T-helper 1 cell (primary cell): Measurements from ENCODE around the gene ORMDL2.

Source experiments
- DNase-seq, 5 donors: peaks; one replicate each; pipeline ENCODE4 v3.0.0-alpha.2; 2012 to 2020
- total RNA-seq, 4 donors: gene quantifications; one replicate each; lab custom pipeline; 2026; lab: John Stamatoyannopoulos, UW

ORMDL2 gene, protein sequence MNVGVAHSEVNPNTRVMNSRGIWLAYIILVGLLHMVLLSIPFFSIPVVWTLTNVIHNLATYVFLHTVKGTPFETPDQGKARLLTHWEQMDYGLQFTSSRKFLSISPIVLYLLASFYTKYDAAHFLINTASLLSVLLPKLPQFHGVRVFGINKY
- 5.3 to 12.6 (median 10.1) reads per million in 4 donors for total RNA-seq

DNA sequence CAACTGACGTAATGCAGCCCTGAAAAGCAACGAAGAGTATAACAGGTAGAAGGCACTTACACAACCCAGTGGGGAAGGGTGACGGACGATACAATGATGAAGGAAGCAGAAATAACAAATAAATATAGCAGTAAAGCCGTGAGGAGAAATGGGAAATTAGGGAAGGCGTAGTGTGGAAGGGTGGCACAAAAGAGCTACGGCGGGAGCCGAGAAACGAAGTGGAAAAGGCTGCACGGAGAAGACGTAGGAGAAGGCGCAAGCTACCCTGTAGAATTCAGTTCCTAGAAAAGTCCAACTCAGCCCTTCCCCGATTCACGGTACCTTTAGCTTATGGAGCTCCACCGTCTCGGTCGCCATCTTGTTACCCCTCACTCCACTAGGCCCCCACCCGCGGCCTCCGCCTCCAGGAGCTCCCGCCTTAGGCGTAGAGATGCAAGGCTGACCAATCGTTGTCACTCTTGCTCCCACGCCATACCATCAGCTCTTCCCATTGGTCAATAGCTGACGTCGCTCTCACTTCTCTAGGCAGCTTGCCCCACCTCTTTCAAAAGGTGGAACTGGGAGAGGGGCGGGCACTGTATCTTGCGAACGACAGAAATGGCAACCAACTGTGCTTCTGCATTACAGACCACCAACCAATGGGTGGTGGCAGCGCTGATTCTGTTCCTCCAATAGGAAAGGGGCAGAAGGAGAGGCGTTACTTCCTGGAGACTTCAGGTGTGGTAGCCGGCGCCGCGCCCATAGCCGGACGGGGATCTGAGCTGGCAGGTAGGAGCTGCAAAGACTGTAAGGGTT lies at the start of gene ORMDL2, which contains the start of gene SARNP:
Gene ORMDL2 (plus strand): TSS at position 697 of the 795 bp plus-strand sequence. CDS start 959 bp downstream, outside the sequence.
Gene SARNP (minus strand): TSS at position 380 of the 795 bp plus-strand sequence. CDS start 23 bp downstream, at position 357.
- DNase-seq, result peak; percentile 90 to 100 (median 96)

- no peak for DNase-seq
Measured at GRCh38 chr12:55771736-55772135, 46.1 kb upstream of the ORMDL2 start.

- no peak for DNase-seq
Measured at GRCh38 chr12:55777856-55778255, 40.0 kb upstream of the ORMDL2 start.

DNA sequence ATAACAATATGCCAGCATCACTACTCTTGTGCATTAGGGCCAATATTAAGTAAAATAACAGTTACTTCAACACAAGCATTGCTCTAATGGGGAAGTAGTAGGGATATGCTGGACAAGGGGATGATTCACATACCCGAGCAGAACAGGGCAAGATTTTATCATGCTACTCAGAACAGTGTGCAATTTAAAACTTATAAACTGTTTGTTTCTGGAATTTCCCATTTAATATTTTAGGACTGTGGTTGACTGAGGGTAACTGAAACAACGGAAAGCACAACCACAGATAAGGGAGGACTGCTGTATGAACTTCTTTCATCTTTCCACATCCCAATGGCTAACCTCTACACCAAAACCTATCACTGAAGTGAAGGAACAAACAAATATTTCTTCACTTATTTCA lies 37.2 kb upstream of the ORMDL2 start:
- DNase-seq, result no peak

DNA sequence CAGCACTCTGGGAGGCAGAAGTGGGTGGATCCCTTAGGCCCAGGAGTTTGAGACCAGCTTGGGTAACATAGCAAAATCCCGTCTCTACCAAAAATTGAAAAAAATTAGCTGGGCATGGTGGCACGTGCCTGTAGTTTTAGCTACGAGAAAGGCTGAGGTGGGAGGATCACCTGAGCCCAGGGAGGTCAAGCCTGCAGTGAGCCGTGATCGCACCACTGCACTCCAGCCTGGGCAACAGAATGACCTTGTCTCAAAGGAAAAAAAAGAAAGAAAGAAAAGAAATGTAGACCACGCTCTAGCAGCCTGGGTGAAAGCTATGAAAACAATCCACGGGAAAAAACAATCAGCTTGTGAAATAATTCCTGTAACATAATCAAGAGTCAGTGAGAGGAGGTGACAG lies 29.3 kb upstream of the ORMDL2 start:
- no peak for DNase-seq

GRCh38 chr12:55789171-55789570 lies 28.7 kb upstream of the ORMDL2 start:
- DNase-seq, result no peak

GRCh38 chr12:55789893-55790292 lies 27.9 kb upstream of the ORMDL2 start:
- DNase-seq, result no peak

- DNase-seq, result no peak
Measured at GRCh38 chr12:55795950-55796349, 21.9 kb upstream of the ORMDL2 start.

GRCh38 chr12:55797068-55797467 lies 20.8 kb upstream of the ORMDL2 start:
- DNase-seq, result peak in 1 of 5 donors; percentile 5

DNA sequence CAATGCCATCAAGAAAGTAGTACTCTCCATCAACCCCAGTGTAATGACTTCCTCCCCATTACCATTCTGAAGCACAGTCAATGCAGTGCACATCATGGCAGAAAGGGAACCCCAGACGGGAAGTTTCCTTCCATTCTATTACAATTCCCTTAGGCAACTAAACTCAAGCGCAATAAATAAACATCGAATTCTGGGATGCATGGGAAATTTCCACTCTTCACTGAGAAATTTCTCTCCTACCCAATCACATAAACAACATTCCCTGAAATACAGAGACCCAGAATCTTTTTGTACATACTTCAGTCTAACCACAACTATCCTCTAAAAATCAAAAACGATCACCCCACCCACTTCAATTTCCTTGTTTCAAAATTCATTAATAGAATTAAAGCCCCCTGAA lies 20.3 kb upstream of the ORMDL2 start:
- no peak for DNase-seq

DNA sequence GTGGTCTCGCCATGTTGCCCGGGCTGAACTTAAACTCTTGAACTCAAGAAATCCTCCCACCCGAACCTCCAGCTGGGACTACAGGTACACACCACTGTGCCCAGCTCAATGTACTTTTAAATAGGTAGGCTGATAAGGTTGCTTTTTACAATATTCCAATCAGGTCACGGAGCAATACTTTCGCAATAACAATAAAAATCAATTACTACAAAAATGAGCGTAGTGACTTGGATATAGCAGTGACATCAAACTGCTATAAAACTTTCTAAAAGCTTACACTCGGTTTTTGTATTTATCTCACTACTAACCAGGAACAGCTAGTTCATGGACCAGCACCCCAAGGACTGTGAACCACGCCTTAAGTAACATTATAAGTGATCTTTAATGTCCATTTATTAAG lies 10.9 kb upstream of the ORMDL2 start:
- DNase-seq, result no peak

- DNase-seq, result no peak
Measured at GRCh38 chr12:55809274-55809673, 8.6 kb upstream of the ORMDL2 start.

DNA sequence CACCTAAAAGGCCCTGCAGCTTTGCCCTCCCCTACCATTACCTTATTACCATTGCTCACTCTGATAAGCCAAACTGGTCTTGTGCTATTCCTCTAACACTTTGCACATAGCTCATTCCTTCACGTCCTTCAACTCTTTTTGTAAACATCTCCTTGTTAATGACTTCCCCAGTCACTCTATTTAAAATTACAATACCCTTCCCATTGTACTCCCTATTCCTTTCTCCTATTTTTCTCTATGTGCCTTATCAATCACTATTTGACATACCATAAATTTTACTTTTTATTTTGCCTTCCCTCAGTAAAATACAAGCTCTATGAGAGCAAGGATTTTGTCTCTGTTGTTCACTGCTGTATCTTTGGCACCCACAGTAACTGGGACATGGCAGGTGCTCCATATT lies 5.8 kb upstream of the ORMDL2 start:
- no peak for DNase-seq

GRCh38 chr12:55814257-55814656 lies 3.6 kb upstream of the ORMDL2 start:
- DNase-seq, result no peak

- no peak for DNase-seq
Measured at GRCh38 chr12:55815473-55815872, 2.4 kb upstream of the ORMDL2 start.

- DNase-seq, result no peak
Measured at GRCh38 chr12:55816881-55817344, 928 bp upstream of the ORMDL2 start.

DNA sequence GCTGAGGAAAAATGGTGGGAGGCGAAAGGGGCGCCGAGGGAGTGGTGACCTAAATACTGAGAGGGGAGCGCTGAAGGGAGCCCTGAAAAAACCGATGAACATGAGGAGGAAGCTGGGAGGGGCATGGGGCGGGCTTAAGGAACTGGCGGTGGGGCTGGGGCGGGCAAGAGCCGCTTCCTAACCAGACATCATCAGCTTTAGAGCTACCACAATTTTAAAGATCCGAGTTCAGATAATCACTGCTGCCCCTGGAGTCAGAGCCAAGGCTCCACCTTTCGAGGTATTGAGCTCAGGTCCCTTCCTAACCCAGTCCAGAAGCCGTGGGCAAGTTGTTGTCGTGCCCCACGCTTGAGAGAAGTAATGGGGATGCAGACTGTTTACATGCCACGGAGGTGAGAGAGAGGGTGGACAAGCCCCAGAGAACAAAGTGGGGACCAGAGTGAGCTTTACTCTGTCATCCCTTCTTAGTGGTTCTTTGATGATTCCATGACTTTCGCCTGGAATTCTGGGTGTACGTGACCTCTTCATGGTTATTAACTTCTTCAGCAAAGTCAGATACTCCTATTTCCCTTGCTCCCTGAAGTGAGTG lies 393 bp downstream of the ORMDL2 start:
- no peak for DNase-seq

DNA sequence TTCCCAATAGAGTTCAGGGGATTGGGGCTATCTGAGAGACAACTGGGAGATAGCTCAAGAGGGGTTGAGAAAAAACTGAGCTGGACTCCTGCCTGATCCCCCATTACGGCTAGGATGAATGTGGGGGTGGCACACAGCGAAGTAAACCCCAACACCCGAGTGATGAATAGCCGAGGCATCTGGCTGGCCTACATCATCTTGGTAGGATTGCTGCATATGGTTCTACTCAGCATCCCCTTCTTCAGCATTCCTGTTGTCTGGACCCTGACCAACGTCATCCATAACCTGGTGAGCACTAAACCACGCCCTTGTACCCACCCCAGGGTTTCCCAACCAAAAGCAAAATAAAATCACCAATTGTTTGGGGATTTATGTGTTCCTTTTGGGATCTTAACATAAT lies 1.0 kb downstream of the ORMDL2 start:
- no peak for DNase-seq

DNA sequence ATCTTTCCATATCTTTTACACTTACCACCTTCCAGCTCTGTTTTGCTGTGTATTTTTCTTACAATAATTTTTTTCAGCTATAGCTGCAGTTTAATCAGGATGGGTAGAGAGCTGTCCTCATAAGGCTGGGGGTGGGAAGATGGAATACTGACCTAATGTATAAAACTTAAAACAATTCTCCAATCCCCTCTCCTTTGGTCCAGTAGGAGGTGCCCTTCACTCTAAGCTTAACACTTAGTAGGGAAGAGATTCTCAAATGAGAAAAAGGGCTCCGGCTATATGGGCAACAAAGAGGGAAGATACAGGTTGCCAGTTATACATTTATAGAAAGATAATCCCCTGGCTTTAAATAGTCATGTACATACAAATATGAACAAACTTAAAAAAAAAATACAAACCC lies 2.8 kb downstream of the ORMDL2 start:
- no peak for DNase-seq

DNA sequence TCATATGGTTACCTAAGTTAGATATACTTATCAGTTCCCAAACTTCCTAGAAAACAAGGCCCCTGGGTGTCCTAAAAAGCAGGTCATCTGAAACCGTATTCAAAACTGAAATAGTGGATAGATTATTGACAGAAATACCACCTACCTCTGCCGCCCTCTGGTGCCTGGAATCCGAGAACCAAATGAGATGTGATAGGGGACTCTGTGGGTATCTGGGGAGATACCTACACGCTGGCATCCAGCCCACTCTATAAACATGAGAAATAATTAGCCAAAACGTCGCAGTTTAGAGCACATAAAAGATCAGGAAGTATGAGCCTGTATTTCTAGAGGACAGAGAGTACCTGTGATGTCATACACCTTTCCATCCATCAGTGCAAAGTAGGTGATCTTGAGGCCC lies 4.4 kb downstream of the ORMDL2 start:
- no peak for DNase-seq

DNA sequence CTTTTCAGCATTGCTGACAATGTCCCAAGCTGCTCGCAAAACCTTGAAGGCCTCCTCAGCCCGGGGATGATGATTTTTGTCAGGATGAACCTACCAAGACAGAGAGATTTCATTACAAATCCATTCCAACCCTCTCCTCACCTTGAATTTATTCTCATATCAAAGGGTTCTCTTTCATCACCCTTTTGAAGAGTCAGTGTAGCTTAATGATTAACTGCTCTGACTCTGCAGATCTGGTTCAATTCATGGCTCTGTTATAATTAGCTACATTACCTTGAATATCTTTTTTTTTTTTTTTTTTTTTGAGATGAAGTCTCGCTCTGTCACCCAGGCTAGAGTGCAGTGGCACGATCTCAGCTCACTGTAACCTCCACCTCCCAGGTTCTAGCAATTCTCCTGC lies 5.6 kb downstream of the ORMDL2 start:
- no peak for DNase-seq

- DNase-seq, result no peak
Measured at GRCh38 chr12:55824726-55825125, 6.9 kb downstream of the ORMDL2 start.

GRCh38 chr12:55827806-55828205 lies 10.0 kb downstream of the ORMDL2 start:
- DNase-seq, result no peak

- no peak for DNase-seq
Measured at GRCh38 chr12:55828357-55828756, 10.5 kb downstream of the ORMDL2 start.
